ENCODE results near the gene TMEM126B. TPM values are rescaled to one million over a fixed set of nuclear protein-coding genes. Genes with fewer than 3 reads are reported as not detected.

Gene TMEM126B
- total RNA-seq, 2 experiments from 2014 or later = 51.6 to 61.2 TPM

DNA sequence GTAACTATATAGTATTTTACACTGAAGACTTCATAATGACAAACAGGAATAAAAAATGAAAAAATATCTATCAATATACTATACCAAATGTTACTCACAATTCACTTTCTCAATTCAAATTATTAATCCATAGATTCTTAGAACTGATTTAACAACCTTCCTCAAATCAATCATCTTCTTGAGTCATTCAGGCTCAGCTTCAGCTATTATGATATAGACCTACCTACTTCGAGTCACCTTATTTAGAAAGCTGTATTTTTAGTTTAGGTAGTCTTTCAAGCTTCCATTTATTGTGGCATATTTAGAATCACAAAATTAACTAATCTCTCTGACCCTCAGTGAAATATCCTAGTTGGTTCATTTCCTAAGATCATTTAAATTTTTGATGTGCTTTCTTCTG lies 28.4 kb downstream of the TMEM126B start:
- intact Hi-C loops (cut with micrococcal nuclease) = no loop called here
- Mint-ChIP-seq H3K36me3 (ENCODE audit: low read depth) (peaks cover 58% of the 10 kb centered on the region), H3K4me1 (ENCODE audit: low read depth) (peaks cover 66% of the 10 kb centered on the region), H3K27me3 (no peaks in the 10 kb centered on the region), H3K4me3 (no peak overlapping the region), H3K27ac (peak overlapping the region; percentile 74), H3K9me3 (no peaks in the 10 kb centered on the region)
- POLR2A ChIA-PET = interaction anchor here (2.7 kb wide), 1 partner anchor 9 kb away, joined by 15 read pairs; the partner anchor contains the start of gene TMEM126A
- no peak for ATAC-seq
- DNase-seq = no peak
- no peak for TF ChIP-seq CTCF (IDR thresholded peaks at IDR 0.05)
- CTCF ChIA-PET = interaction anchor here (1.0 kb wide), 1 partner anchor 9 kb away, joined by 3 read pairs; the partner anchor contains the start of gene TMEM126A

DNA sequence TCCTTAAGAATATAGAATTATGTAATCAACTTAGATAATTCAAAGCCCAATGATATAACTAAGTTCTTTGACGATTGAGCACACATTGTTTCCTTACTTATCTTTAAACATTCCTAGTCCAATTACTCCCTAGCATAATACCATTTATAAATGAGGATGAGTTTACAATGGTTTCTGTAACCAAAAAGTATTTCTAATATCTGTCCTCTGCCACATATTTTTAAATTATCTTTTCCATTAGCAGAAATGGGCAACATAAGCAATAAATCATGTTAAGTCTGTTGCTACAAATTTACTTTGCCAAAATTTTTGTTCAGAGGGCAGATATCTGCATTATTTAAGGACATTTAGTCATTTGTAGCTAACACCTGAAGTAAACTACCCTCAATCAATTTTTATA lies 29.8 kb downstream of the TMEM126B start:
- peaks cover 61% of the 10 kb centered on the region for H3K36me3 Mint-ChIP-seq (ENCODE audit: low read depth)
- CTCF ChIA-PET = interaction anchor here (2.1 kb wide), 1 partner anchor 10 kb away, joined by 8 read pairs; the partner anchor contains the start of gene TMEM126A
- POLR2A ChIA-PET = interaction anchor here (2.7 kb wide), 1 partner anchor 11 kb away, joined by 15 read pairs; the partner anchor contains the start of gene TMEM126A

GRCh38 chr11:85661972-85662664 lies 33.7 kb downstream of the TMEM126B start:
- POLR2A ChIA-PET = interaction anchor here (0.7 to 4.3 kb wide), 3 partner anchors 9 to 34 kb away, joined by 3 to 38 read pairs (median 4); partner anchors contain the start of genes DLG2 and TMEM126A
- DNase-seq = no peak
- H3K4me1 Mint-ChIP-seq (ENCODE audit: low read depth) = peaks cover 44% of the 10 kb centered on the region
- no peak overlapping the region for H3K27ac Mint-ChIP-seq
- ATAC-seq = no peak
- peaks cover 58% of the 10 kb centered on the region for H3K36me3 Mint-ChIP-seq (ENCODE audit: low read depth)
- no peak for TF ChIP-seq CTCF (IDR thresholded peaks at IDR 0.05)
- no peaks in the 10 kb centered on the region for H3K27me3 Mint-ChIP-seq
- H3K4me3 Mint-ChIP-seq = peak overlapping the region; percentile 99
- CTCF ChIA-PET = no interaction called here
- no peaks in the 10 kb centered on the region for H3K9me3 Mint-ChIP-seq
- intact Hi-C loops (cut with micrococcal nuclease) = loop anchor here (5.0 to 10.0 kb wide), 3 partner anchors 35 to 163 kb away; partner anchors contain the start of genes DLG2 and TMEM126B

More for the DNA sequence above, 29.8 kb downstream of the TMEM126B start:
- no peak for DNase-seq
- H3K4me3 Mint-ChIP-seq = no peak overlapping the region
- H3K9me3 Mint-ChIP-seq = no peaks in the 10 kb centered on the region
- ATAC-seq = no peak
- H3K27me3 Mint-ChIP-seq = no peaks in the 10 kb centered on the region
- intact Hi-C loops (cut with micrococcal nuclease) = no loop called here
- no peak for TF ChIP-seq CTCF (IDR thresholded peaks at IDR 0.05)
- H3K27ac Mint-ChIP-seq = no peak overlapping the region
- H3K4me1 Mint-ChIP-seq (ENCODE audit: low read depth) = peaks cover 55% of the 10 kb centered on the region

DNA sequence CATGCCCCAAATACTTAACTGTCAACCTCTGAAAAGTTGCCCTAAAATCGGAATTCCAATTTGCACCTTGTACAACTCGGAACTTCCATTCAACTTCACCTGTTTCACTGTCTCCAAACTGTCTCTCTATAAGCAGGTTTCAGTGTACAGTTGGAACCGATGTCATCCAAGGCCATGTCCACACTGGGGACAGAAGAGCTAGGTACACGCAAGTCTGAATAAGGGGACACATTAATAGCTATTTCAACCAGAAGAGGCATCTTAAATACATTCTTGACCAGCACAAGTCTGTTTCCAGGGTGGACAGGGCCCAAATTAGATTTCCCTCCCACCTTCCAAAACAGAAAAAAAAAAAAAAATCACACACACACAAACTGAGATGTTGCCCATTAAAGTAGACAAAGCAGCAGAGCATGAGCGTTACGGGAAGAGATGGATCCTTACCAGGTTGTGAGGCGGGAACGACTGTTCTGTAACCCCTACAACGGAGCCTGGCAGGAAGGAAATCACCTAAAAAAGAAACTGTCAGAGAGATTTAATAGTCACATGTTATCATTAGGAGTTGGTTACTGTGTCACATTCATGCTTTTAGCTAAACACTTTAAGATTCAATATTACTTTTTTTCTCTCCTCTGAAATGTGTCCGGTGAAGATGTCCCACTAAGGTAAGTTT lies 34.8 kb downstream of the TMEM126B start:
- peaks cover 41% of the 10 kb centered on the region for H3K4me1 Mint-ChIP-seq (ENCODE audit: low read depth)
- no peaks in the 10 kb centered on the region for H3K9me3 Mint-ChIP-seq
- peak overlapping the region; percentile 97 for H3K27ac Mint-ChIP-seq
- peak overlapping the region; percentile 99 for H3K4me3 Mint-ChIP-seq
- ChIA-PET CTCF (interaction anchor here (0.6 to 2.1 kb wide), 6 partner anchors 14 to 192 kb away, joined by 3 to 7 read pairs (median 3); partner anchors contain the start of genes CCDC83, TMEM126A and TMEM126B), POLR2A (interaction anchor here (1.0 to 4.3 kb wide), 12 partner anchors 9 to 154 kb away, joined by 3 to 38 read pairs (median 5); partner anchors contain the start of genes DLG2, TMEM126A and TMEM126B)
- ATAC-seq (no peak), DNase-seq (no peak)
- peaks cover 54% of the 10 kb centered on the region for H3K36me3 Mint-ChIP-seq (ENCODE audit: low read depth)
- no peaks in the 10 kb centered on the region for H3K27me3 Mint-ChIP-seq
- no peak for TF ChIP-seq CTCF (IDR thresholded peaks at IDR 0.05)
- intact Hi-C loops (cut with micrococcal nuclease) = loop anchor here (5.0 to 10.0 kb wide), 3 partner anchors 36 to 162 kb away; partner anchors contain the start of genes DLG2 and TMEM126B
